ENCODE data around the gene PNMA5. TPM values are rescaled to one million over a fixed set of nuclear protein-coding genes. Genes with fewer than 3 reads are reported as not detected.
"Not testable (repeated sequence)": the region's sequence is repeated elsewhere in the genome, so short reads cannot be mapped to it uniquely, and the experiment has no call there.

Gene PNMA5
- total RNA-seq, 3 donors from 2014 or later = not detected

DNA sequence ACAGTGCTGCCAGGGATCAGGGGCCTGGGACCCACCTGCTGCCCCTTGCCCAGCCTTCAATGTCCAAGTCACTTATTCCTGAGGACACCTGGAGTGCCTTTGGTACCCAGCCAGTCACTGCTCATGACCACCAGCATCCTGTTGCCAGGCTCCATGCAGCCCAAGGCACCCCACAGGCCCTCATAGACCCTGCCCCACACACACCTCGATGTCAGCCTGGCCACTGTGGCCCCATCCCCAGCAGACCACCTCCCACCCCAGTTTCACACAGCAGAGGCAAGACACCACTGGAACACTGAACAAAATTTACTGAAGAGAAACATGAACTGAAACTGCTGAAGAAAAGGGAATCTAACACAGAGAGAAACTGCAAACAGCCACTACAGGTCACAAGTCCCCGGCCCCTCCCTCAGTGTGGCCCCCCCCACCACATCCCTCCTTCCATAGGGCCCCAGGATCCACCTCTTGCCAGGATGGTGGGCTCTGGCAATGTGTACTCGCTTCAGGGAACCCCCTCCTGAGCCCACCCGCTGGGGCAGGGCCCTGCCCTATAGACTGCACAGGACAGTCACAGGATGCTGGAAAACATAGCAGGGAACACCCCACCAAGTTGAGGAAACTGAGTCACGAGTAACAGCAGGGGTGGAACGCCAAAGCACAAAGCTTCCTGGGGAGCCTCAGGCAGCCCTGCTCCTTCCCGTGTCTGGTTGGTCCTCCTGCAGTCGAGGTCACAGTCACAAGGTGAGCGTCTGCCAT, 5.2 kb downstream of the PNMA5 start:
- no peaks in the 10 kb centered on the region for H3K9me3 Mint-ChIP-seq
- no peak for ATAC-seq
- H3K4me3 Mint-ChIP-seq = no peak overlapping the region
- no peaks in the 10 kb centered on the region for H3K36me3 Mint-ChIP-seq (ENCODE audit: insufficient read depth)
- H3K4me1 Mint-ChIP-seq (ENCODE audit: low read depth) = peaks cover 5% of the 10 kb centered on the region
- DNase-seq = no peak
- H3K27me3 Mint-ChIP-seq (ENCODE audit: low read depth) = no peaks in the 10 kb centered on the region

DNA sequence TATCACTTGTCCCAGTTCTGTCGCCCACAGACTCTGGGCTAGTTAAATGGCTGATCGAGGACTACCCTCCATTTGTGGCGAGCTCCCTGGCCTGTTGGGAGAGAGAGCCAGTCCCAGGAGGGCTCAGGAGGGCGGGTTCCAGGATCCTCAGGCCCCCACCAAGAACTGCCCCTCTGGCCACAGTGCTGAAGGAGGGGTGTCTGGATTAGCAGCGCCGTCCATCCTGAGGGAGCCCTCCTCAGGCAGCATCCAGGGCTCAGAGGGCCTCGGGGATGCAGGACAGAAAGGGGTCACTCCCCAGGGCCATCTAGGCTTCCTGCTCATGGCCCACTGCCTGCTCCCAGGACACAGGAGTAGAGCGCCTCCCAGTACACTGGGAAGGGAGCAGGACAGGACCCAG, 6.1 kb downstream of the PNMA5 start:
- Mint-ChIP-seq H3K27me3 (ENCODE audit: low read depth) (no peaks in the 10 kb centered on the region), H3K4me1 (ENCODE audit: low read depth) (peaks cover 5% of the 10 kb centered on the region), H3K36me3 (ENCODE audit: insufficient read depth) (no peaks in the 10 kb centered on the region), H3K9me3 (no peaks in the 10 kb centered on the region), H3K4me3 (no peak overlapping the region)
- no peak for DNase-seq
- no peak for ATAC-seq

DNA sequence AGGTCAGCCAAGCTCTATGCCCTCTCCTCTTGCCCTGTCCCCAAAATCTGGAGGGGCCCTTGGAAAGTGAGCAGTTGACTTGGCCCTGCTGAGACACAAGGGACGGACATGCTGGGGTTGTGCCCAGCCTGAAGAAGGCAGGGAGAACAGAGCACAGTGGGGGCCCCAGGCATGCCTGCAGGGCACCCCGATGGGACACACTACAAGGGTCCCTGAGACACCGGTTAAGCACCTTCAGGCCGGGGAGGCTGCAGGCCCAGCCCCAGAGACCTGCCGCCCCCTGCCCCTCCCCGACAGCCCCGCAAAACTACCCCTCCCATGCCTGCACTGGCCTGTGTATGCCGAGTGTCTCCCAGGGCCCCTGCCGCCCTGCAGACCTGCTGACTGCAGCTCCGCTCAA, 6.8 kb downstream of the PNMA5 start:
- not testable (repeated sequence) for H3K4me3 Mint-ChIP-seq; H3K4me1 Mint-ChIP-seq (ENCODE audit: low read depth); H3K36me3 Mint-ChIP-seq (ENCODE audit: insufficient read depth); ATAC-seq; H3K27me3 Mint-ChIP-seq (ENCODE audit: low read depth); DNase-seq; H3K9me3 Mint-ChIP-seq

DNA sequence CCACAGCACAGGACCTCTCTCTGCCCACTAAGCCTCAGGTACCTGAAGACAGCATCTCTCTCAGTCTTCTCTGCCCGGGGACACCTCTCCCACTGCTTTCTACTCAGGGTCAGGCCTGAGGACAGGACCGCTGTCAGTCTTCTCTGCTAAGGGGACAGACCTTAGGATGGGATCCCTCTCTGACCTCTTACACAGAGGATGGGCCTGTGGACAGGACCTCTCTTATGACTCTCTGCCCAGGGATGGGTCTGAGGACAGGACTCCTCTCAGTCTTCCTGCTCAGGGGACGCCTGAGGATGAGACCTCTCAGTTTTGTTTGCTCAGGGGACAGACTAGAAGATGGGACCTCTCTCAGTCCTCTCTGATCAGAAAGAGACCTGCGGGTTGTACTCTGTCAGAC, 8.5 kb downstream of the PNMA5 start:
- not testable (repeated sequence) for H3K4me3 Mint-ChIP-seq; H3K27me3 Mint-ChIP-seq (ENCODE audit: low read depth); DNase-seq; H3K9me3 Mint-ChIP-seq; ATAC-seq; H3K36me3 Mint-ChIP-seq (ENCODE audit: insufficient read depth); H3K4me1 Mint-ChIP-seq (ENCODE audit: low read depth)

DNA sequence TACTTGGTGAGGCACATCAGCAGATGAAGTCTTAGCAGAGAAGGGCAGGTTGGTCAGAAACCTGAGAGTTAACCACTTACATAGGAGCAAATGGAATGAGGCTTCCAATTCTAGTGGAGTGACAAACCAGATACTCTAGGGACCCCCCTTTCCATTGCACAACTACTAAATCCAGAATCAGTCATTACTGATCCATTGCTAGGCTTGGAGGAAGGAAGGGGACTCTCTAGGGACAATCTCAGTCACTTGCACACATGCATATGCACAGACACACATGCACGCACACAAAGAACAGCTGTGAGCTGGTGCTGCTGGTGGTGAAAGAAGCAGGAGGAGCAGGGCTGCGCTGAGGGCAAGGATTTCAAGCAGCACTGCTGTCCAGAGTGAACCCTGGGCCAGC, 25.7 kb downstream of the PNMA5 start:
- Mint-ChIP-seq H3K4me3 (no peak overlapping the region), H3K4me1 (ENCODE audit: low read depth) (no peaks in the 10 kb centered on the region), H3K9me3 (no peaks in the 10 kb centered on the region), H3K27me3 (ENCODE audit: low read depth) (no peaks in the 10 kb centered on the region), H3K36me3 (ENCODE audit: insufficient read depth) (peaks cover 9% of the 10 kb centered on the region)
- ATAC-seq = no peak
- no peak for DNase-seq

DNA sequence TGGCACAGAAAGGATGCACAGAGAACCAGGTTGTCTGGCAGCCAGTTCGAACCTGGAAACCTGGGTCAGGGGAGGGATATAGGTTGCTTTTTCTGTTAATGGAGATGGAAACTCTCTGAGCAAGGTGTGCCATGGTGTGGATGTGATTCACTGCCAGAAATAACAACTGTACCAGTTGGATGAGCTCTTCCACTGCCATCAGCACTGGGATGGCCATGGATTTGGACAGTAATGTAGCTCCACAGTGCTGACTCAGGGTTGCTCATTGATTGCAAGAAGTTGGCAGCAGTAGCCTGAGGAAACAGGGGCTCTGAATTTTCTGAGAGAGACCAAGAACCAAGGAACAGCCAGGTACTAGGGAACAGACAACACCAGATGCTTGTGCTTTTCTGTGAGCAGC, 33.8 kb downstream of the PNMA5 start:
- Mint-ChIP-seq H3K36me3 (ENCODE audit: insufficient read depth) (no peaks in the 10 kb centered on the region), H3K27me3 (ENCODE audit: low read depth) (no peaks in the 10 kb centered on the region), H3K4me1 (ENCODE audit: low read depth) (peaks cover 7% of the 10 kb centered on the region), H3K4me3 (no peak overlapping the region), H3K9me3 (no peaks in the 10 kb centered on the region)
- no peak for ATAC-seq
- DNase-seq = no peak

DNA sequence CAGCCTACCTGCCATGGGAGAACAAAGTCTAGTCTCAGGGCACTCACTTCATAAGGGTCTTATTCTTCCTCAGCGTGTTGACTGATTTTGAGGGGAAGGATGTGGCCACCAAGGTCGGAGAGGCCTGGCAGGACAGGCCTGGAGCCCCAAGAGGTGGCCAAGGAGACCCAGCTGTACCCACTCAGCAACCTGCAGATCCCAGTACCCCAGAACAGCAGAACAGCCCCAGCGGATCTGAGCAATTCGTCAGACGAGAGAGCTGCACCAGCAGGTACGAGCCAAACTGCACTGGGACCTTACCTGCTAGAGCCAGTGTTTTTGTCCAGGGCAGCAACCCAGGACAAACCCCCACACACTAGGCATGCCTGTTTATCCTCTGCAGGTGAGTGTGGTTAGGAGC, 34.3 kb downstream of the PNMA5 start:
- Mint-ChIP-seq H3K4me3 (no peak overlapping the region), H3K4me1 (ENCODE audit: low read depth) (peaks cover 7% of the 10 kb centered on the region), H3K36me3 (ENCODE audit: insufficient read depth) (no peaks in the 10 kb centered on the region), H3K27me3 (ENCODE audit: low read depth) (no peaks in the 10 kb centered on the region), H3K9me3 (no peaks in the 10 kb centered on the region)
- DNase-seq = no peak
- ATAC-seq = no peak

DNA sequence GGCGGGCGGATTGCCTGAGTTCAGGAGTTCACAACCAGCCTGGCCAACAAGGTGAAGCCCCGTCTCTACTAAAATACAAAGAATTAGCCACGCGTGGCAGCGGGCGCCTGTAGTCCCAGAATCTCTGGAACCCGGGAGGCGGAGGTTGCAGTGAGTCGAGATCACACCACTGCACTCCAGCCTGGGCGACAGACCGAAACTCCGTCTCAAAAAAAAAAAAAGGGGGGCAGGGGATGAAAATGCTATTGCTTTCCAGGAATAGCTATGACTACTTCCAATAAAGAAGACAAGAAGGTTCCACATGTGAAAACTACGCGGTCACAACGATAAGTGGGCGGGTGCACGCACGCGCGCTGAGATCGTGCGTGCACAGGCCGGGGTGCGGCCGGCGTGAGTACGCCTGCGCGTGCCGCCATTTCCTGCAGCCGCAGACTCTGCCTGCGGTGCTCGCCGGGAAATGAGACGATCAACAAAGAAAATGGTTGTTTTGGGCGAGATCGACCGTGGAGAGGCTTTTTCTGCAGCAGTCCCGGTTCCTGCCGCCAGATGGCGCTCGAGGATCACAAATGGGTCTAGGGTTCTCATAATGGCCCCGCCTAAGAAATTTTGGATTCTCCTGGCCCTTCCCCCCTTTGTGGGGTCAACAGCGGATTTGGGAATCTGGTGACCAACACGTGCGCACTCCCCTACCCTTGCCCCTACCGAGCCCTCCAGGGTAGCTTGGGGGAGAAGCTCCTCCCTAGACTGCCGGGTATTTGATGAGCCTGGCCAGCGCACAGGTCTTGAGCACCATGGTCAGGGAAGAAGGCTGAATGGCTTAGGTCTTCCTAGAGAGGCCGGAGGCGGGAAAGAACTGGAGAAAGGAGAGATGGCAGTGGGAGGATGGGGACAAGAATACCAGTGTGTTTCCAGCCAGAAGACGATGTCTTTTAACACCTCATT, 35.1 kb downstream of the PNMA5 start:
- Mint-ChIP-seq H3K9me3 (no peaks in the 10 kb centered on the region), H3K36me3 (ENCODE audit: insufficient read depth) (no peaks in the 10 kb centered on the region), H3K4me3 (peak overlapping the region; percentile 58), H3K27me3 (ENCODE audit: low read depth) (no peaks in the 10 kb centered on the region), H3K4me1 (ENCODE audit: low read depth) (peaks cover 7% of the 10 kb centered on the region)
- DNase-seq (peak; percentile 94), ATAC-seq (peak; percentile 99)

DNA sequence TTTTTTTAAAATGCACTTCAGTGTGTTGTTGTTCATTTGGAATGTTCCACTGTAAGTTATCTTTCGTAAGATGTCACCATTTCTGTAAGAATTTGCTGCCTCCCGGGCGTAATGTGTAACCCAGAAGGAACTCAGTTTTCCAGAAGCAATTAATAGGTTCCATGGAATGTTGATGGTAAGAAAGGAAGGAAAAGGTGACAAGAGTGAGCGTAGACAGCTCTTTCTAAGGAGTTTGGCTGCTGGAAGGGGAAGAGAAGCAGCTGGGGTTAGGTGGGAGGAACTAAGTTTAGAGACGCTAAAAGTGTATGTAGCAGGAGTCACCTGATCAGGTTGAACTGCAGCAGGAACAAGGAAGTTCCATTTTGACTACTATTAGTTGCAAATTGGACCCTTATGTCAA, 35.9 kb downstream of the PNMA5 start:
- DNase-seq = no peak
- H3K9me3 Mint-ChIP-seq = no peaks in the 10 kb centered on the region
- H3K27me3 Mint-ChIP-seq (ENCODE audit: low read depth) = no peaks in the 10 kb centered on the region
- H3K36me3 Mint-ChIP-seq (ENCODE audit: insufficient read depth) = no peaks in the 10 kb centered on the region
- no peak for ATAC-seq
- peak overlapping the region; percentile 58 for H3K4me3 Mint-ChIP-seq
- peaks cover 7% of the 10 kb centered on the region for H3K4me1 Mint-ChIP-seq (ENCODE audit: low read depth)

DNA sequence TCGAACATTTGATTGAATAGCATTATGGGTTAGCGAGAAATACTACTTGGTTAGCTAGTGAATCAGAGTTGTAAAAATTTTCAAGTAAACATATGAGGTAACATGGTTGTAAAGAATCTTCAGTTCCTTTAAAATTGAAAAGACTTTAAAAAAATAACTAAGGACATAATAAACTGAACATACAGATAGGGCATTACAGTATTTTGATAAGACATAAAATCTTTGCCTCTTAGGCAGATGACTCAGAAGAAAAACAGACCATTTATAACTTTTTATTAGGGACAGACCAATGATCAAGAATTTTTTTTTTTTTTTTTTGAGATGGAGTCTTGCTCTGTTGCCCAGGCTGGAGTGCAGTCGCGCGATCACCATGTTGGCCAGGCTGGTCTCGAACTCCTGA, 43.1 kb downstream of the PNMA5 start:
- Mint-ChIP-seq H3K36me3 (ENCODE audit: insufficient read depth) (peaks cover 17% of the 10 kb centered on the region), H3K27me3 (ENCODE audit: low read depth) (no peaks in the 10 kb centered on the region), H3K4me3 (no peak overlapping the region), H3K4me1 (ENCODE audit: low read depth) (no peaks in the 10 kb centered on the region), H3K9me3 (no peaks in the 10 kb centered on the region)
- DNase-seq (no peak), ATAC-seq (no peak)

DNA sequence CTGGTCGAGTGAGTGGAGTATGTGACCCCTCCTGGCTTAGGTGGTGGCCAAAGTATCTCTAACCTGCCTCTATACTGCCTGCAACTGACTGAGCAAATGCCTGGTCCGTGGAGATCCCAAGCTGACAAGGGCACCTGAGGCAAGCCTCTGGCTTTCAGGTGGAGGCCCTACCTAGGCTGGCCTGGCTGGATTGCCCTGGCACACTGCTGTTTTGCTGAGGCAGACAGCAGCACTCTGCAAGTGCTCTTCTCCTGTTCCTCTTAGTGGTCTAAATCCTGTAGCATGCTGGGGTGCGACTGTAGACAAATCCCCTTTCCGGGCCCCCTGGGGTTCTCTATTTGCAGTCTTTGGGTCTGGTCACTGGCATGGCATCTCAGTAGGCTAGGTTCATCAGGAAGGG, 44.8 kb downstream of the PNMA5 start:
- H3K4me1 Mint-ChIP-seq (ENCODE audit: low read depth) = no peaks in the 10 kb centered on the region
- DNase-seq (no peak), ATAC-seq (no peak)
- peaks cover 17% of the 10 kb centered on the region for H3K36me3 Mint-ChIP-seq (ENCODE audit: insufficient read depth)
- H3K9me3 Mint-ChIP-seq = no peaks in the 10 kb centered on the region
- H3K27me3 Mint-ChIP-seq (ENCODE audit: low read depth) = no peaks in the 10 kb centered on the region
- H3K4me3 Mint-ChIP-seq = no peak overlapping the region

DNA sequence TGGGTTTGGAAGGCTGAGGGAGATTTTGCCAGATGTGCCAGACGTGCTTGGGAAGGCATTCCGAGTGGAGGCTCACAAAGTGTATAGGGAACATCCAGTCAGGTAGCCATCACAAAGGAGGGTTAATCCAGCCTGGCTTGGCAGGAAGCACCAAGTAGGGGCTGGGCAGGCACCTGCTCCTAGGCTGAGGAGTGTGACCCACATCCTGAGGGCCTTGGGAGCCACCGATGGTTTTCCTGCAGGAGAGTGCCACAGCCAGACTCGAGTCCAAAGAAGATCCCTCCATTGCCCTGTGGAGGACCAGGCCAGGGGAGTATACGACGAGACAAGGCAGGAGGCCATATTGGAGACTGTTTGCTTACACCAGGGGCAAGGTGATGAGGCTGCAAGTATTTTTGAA, 47.2 kb downstream of the PNMA5 start:
- H3K27me3 Mint-ChIP-seq (ENCODE audit: low read depth) = no peaks in the 10 kb centered on the region
- DNase-seq (no peak), ATAC-seq (no peak)
- peaks cover 17% of the 10 kb centered on the region for H3K36me3 Mint-ChIP-seq (ENCODE audit: insufficient read depth)
- H3K4me3 Mint-ChIP-seq = no peak overlapping the region
- no peaks in the 10 kb centered on the region for H3K9me3 Mint-ChIP-seq
- peaks cover 3% of the 10 kb centered on the region for H3K4me1 Mint-ChIP-seq (ENCODE audit: low read depth)

DNA sequence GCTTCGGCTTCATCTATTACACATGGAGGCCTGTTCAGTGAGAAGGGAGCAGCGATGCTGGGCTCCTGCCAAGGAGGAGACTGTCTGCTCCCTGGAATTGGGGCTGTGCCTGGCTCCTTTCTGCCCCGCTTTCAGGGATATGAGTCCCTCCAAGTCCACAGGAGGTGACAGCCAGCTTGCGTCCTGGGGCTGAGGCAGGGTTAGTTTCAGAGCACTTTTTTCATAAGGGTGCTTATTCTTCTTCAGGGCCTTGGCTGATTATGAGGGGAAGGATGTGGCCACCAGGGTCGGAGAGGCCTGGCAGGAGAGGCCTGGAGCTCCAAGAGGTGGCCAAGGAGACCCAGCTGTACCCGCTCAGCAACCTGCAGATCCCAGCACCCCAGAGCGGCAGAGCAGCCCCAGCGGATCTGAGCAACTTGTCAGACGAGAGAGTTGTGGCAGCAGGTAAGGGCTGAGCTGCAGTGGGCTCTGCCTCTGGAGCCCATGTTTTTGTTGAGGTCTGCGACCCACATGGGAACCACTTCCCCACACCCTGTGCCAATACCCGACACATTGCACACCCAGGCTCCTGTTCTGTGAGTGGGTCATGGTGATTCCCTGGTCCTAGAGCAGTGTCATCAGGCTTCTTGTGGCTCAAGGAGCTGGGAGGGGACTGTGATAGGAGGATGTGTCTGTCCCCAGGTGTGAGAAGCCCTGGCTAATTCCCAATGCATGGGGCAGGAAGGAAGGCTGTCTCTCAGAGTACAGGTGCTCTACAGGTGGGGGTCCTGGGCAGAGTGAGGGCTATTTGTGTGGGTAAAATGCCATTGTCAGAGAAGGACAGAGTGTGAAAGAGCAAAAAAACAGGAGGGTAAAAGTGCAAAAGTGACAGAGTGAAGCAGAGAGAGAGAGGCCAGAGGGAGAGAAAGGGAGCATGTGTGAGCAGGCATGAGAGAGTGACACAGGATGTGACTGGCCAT, 48.6 kb downstream of the PNMA5 start:
- Mint-ChIP-seq H3K27me3 (ENCODE audit: low read depth) (no peaks in the 10 kb centered on the region), H3K4me1 (ENCODE audit: low read depth) (peaks cover 3% of the 10 kb centered on the region), H3K9me3 (no peaks in the 10 kb centered on the region), H3K4me3 (no peak overlapping the region), H3K36me3 (ENCODE audit: insufficient read depth) (peaks cover 17% of the 10 kb centered on the region)
- ATAC-seq (no peak), DNase-seq (no peak)

DNA sequence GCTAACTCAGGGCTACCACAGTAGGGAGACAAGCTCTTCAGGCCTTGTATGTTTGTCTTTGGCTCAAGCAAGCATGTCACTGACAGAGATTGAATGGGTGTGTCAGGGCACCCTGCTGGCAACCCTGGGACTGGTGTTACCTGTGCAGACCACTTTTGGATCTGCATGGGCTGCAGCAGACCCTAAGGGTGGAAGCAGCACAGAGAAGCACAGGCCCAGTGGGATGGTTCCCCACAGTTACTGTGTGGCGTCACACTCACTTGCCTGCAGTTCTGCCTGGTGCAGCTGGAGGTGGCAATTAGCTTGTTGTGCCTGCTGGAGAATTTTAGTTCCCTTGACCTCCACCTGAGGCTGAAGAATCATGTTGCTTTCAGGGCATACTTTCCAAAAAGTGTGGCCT, 50.1 kb downstream of the PNMA5 start:
- Mint-ChIP-seq H3K27me3 (ENCODE audit: low read depth) (no peaks in the 10 kb centered on the region), H3K9me3 (no peaks in the 10 kb centered on the region), H3K4me3 (no peak overlapping the region), H3K36me3 (ENCODE audit: insufficient read depth) (peaks cover 13% of the 10 kb centered on the region), H3K4me1 (ENCODE audit: low read depth) (peaks cover 3% of the 10 kb centered on the region)
- DNase-seq (no peak), ATAC-seq (no peak)
